Pulmonary artery endothelial cell (primary cell): Measurements from ENCODE around the gene NSDHL. TPM values are rescaled to one million over a fixed set of nuclear protein-coding genes. Genes with fewer than 3 reads are reported as not detected.
A peak's percentile ranks its signal among the peaks of the same experiment; 100 is the strongest.
"Not testable (repeated sequence)": the region's sequence is repeated elsewhere in the genome, so short reads cannot be mapped to it uniquely, and the experiment has no call there.

Source experiments
- DNase-seq: peaks from one replicate; pipeline ENCODE4 v3.0.0-alpha.2; 2011; ENCODE audit warnings: low read depth, low spot score
- total RNA-seq: library from RNA; depleted of rRNA; stranded (reverse); fragments of >200 nt; gene quantifications from 2 replicates; pipeline ENCODE4 v1.2.3, GENCODE V29; 2014

Gene NSDHL
- 24.9 and 38.1 TPM in 2 replicates for total RNA-seq

GRCh38 chrX:152830312-152831305 is at the start of gene NSDHL, which contains the start of gene CETN2:
Gene NSDHL, plus strand, starts transcription at chrX:152831063. Its CDS starts 15,262 bp downstream, at chrX:152846325.
Gene CETN2, minus strand, starts transcription at chrX:152830757. Its CDS starts 47 bp downstream, at chrX:152830710.
- DNase-seq: peak; percentile 82

GRCh38 chrX:152787062-152787461 is 43.8 kb upstream of the NSDHL start:
- DNase-seq: not testable (repeated sequence)

GRCh38 chrX:152798945-152799344 is 31.9 kb upstream of the NSDHL start:
- no peak for DNase-seq

GRCh38 chrX:152806035-152806434 is 24.8 kb upstream of the NSDHL start:
- no peak for DNase-seq

GRCh38 chrX:152810403-152810802 is 20.5 kb upstream of the NSDHL start:
- DNase-seq: no peak

GRCh38 chrX:152813206-152813605 is 17.7 kb upstream of the NSDHL start:
- DNase-seq: no peak

GRCh38 chrX:152814048-152814447 is 16.8 kb upstream of the NSDHL start:
- no peak for DNase-seq

GRCh38 chrX:152817078-152817764 is 13.6 kb upstream of the NSDHL start:
- DNase-seq: no peak

GRCh38 chrX:152818356-152818755 is 12.5 kb upstream of the NSDHL start:
- no peak for DNase-seq

- DNase-seq: no peak
Observed at GRCh38 chrX:152819266-152819665, 11.6 kb upstream of the NSDHL start.

- no peak for DNase-seq
Observed at GRCh38 chrX:152819732-152820131, 11.1 kb upstream of the NSDHL start.

- DNase-seq: no peak
Observed at GRCh38 chrX:152821145-152821765, 9.6 kb upstream of the NSDHL start.

- DNase-seq: no peak
Observed at GRCh38 chrX:152822383-152823086, 8.3 kb upstream of the NSDHL start.

- DNase-seq: no peak
Observed at GRCh38 chrX:152823657-152824056, 7.2 kb upstream of the NSDHL start.

- no peak for DNase-seq
Observed at GRCh38 chrX:152824841-152825374, 6.0 kb upstream of the NSDHL start.

GRCh38 chrX:152831391-152831790 is 528 bp downstream of the NSDHL start:
- DNase-seq: no peak

GRCh38 chrX:152832520-152832919 is 1.7 kb downstream of the NSDHL start:
- DNase-seq: no peak

- no peak for DNase-seq
Observed at GRCh38 chrX:152833378-152833777, 2.5 kb downstream of the NSDHL start.

- not testable (repeated sequence) for DNase-seq
Observed at GRCh38 chrX:152835470-152835869, 4.6 kb downstream of the NSDHL start.

GRCh38 chrX:152842772-152843338 is 12.0 kb downstream of the NSDHL start:
- DNase-seq: no peak

- no peak for DNase-seq
Observed at GRCh38 chrX:152843852-152844251, 13.0 kb downstream of the NSDHL start.
